Mesothelial cell of epicardium (in vitro differentiated cells): Measurements from ENCODE around the gene H6PD. TPM values are rescaled to one million over a fixed set of nuclear protein-coding genes. Genes with fewer than 3 reads are reported as not detected.
A peak's percentile ranks its signal among the peaks of the same experiment; 100 is the strongest.

Experiments
- DNase-seq, 2 experiments: peaks; one replicate each; pipeline ENCODE4 v3.0.0; 2021; ENCODE audit warnings: low spot score in 2 of 2; ENCODE audit not compliant: unreplicated experiment in 2 of 2
- H3K27ac Mint-ChIP-seq: 2 replicates; pipeline ENCODE4 v1.8.0; 2021; ENCODE audit warnings: mixed read lengths
- H3K27me3 Mint-ChIP-seq: 2 replicates; pipeline ENCODE4 v1.8.0; 2021; ENCODE audit warnings: low read depth, mixed read lengths
- H3K36me3 Mint-ChIP-seq: 2 replicates; pipeline ENCODE4 v1.8.0; 2021; ENCODE audit warnings: mixed read lengths
- H3K4me1 Mint-ChIP-seq: 2 replicates; pipeline ENCODE4 v1.8.0; 2021; ENCODE audit warnings: mixed read lengths
- H3K4me3 Mint-ChIP-seq: 2 replicates; pipeline ENCODE4 v1.8.0; 2021; ENCODE audit warnings: mild to moderate bottlenecking, moderate library complexity, mixed read lengths
- H3K9me3 Mint-ChIP-seq: 2 replicates; pipeline ENCODE4 v1.8.0; 2021; ENCODE audit warnings: mixed read lengths
- CTCF ChIP-seq: fragments of 200-600 bp; sonication (generic); IDR thresholded peaks from one replicate; pipeline ENCODE4 v1.5.0; 2021; ENCODE audit warnings: antibody characterized with exemption; ENCODE audit not compliant: unreplicated experiment
- total RNA-seq: library from RNA; stranded (reverse); gene quantifications from 3 replicates; pipeline ENCODE4 v1.2.1, GENCODE V29; 2021

H6PD gene
- total RNA-seq, 1 donor from 2014 or later: 73.1 TPM

- Mint-ChIP-seq H3K4me3 (no peak overlapping the region), H3K9me3 (peaks cover 2% of the 10 kb centered on the region), H3K36me3 (peaks cover 13% of the 10 kb centered on the region), H3K4me1 (peaks cover 36% of the 10 kb centered on the region), H3K27me3 (no peaks in the 10 kb centered on the region), H3K27ac (peak overlapping the region; percentile 52)
- DNase-seq: no peak
- no peak for TF ChIP-seq CTCF
Observed at GRCh38 chr1:9253453-9254105, 19.0 kb downstream of the H6PD start.

- no peak for DNase-seq
- TF ChIP-seq CTCF: no peak
- Mint-ChIP-seq H3K4me3 (no peak overlapping the region), H3K4me1 (peaks cover 25% of the 10 kb centered on the region), H3K27ac (no peak overlapping the region), H3K9me3 (peaks cover 9% of the 10 kb centered on the region), H3K36me3 (peaks cover 13% of the 10 kb centered on the region), H3K27me3 (no peaks in the 10 kb centered on the region)
Observed at GRCh38 chr1:9256332-9256731, 21.8 kb downstream of the H6PD start.

GRCh38 chr1:9257851-9258250, 23.3 kb downstream of the H6PD start:
- H3K36me3 Mint-ChIP-seq: peaks cover 15% of the 10 kb centered on the region
- no peak for TF ChIP-seq CTCF
- peaks cover 9% of the 10 kb centered on the region for H3K9me3 Mint-ChIP-seq
- peak overlapping the region; percentile 40 for H3K27ac Mint-ChIP-seq
- no peak overlapping the region for H3K4me3 Mint-ChIP-seq
- H3K4me1 Mint-ChIP-seq: peaks cover 19% of the 10 kb centered on the region
- no peaks in the 10 kb centered on the region for H3K27me3 Mint-ChIP-seq
- no peak for DNase-seq

DNA sequence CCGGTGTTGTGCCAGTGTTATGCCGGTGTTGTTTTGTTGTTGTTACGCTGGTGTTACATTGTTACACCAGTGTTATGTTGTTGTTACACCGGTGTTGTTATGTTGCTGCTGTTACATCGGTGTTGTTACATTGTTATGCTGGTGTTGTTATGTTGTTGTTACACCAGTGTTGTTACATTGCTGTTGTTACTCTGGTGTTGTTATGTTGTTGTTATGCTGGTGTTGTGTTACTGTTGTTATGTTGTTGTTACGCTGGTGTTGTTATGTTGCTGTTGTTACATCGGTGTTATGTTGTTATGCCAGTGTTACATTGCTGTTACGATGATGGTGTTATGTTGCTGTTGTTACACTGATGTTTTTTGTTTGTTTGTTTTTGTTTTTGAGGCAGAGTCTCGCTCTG, 24.1 kb downstream of the H6PD start:
- Mint-ChIP-seq H3K27me3 (no peaks in the 10 kb centered on the region), H3K27ac (no peak overlapping the region), H3K9me3 (peaks cover 9% of the 10 kb centered on the region), H3K4me3 (no peak overlapping the region), H3K36me3 (peaks cover 16% of the 10 kb centered on the region), H3K4me1 (peaks cover 11% of the 10 kb centered on the region)
- no peak for DNase-seq
- no peak for TF ChIP-seq CTCF

- Mint-ChIP-seq H3K9me3 (peaks cover 9% of the 10 kb centered on the region), H3K27ac (no peak overlapping the region), H3K36me3 (peaks cover 16% of the 10 kb centered on the region), H3K27me3 (no peaks in the 10 kb centered on the region), H3K4me1 (no peaks in the 10 kb centered on the region), H3K4me3 (no peak overlapping the region)
- TF ChIP-seq CTCF: no peak
- DNase-seq: no peak
Observed at GRCh38 chr1:9260059-9260766, 25.6 kb downstream of the H6PD start.
